Hepatocyte (in vitro differentiated cells): ENCODE results near the gene UHRF2. TPM values are rescaled to one million over a fixed set of nuclear protein-coding genes. Genes with fewer than 3 reads are reported as not detected.

ENCODE experiments used
- DNase-seq: peaks from one replicate; pipeline ENCODE4 v3.0.0-alpha.2; 2016; ENCODE audit warnings: low spot score
- H2AFZ ChIP-seq: fragments of 200-600 bp; sonication (generic); 2 replicates; pipeline ENCODE4 v1.6.0; 2016; ENCODE audit warnings: antibody characterized with exemption, mild to moderate bottlenecking
- H3K27ac ChIP-seq: fragments of 200-600 bp; sonication (generic); 2 replicates; pipeline ENCODE4 v1.5.1; 2016; ENCODE audit warnings: mild to moderate bottlenecking
- H3K27me3 ChIP-seq: fragments of 200-600 bp; sonication (generic); 2 replicates; pipeline ENCODE4 v1.6.1; 2016
- H3K36me3 ChIP-seq: fragments of 200-600 bp; sonication (generic); replicated peaks from 2 replicates; pipeline ENCODE4 v1.5.1; 2016; ENCODE audit warnings: low read depth; ENCODE audit not compliant: insufficient read depth
- H3K4me1 ChIP-seq: fragments of 200-600 bp; sonication (generic); 2 replicates; pipeline ENCODE4 v1.5.1; 2016; ENCODE audit warnings: mild to moderate bottlenecking, moderate library complexity; ENCODE audit not compliant: insufficient read depth
- H3K4me2 ChIP-seq: fragments of 200-600 bp; sonication (generic); 2 replicates; pipeline ENCODE4 v1.6.0; 2016
- H3K4me3 ChIP-seq: fragments of 200-600 bp; sonication (generic); 2 replicates; pipeline ENCODE4 v1.5.1; 2016; ENCODE audit warnings: mild to moderate bottlenecking
- H3K79me2 ChIP-seq: fragments of 200-600 bp; sonication (generic); 2 replicates; pipeline ENCODE4 v1.6.0; 2017; ENCODE audit warnings: mild to moderate bottlenecking
- H3K9me2 ChIP-seq: fragments of 200-600 bp; sonication (generic); replicated peaks from 2 replicates; pipeline ENCODE4 v1.6.0; 2017; ENCODE audit warnings: mild to moderate bottlenecking; ENCODE audit not compliant: insufficient read depth
- H3K9me3 ChIP-seq: fragments of 200-600 bp; sonication (generic); 2 replicates; pipeline ENCODE4 v1.5.1; 2016; ENCODE audit warnings: low read depth, mild to moderate bottlenecking
- H4K20me1 ChIP-seq: fragments of 200-600 bp; sonication (generic); 2 replicates; pipeline ENCODE4 v1.6.0; 2016; ENCODE audit warnings: mild to moderate bottlenecking; ENCODE audit not compliant: insufficient read depth, poor library complexity, severe bottlenecking
- CTCF ChIP-seq: fragments of 200-600 bp; sonication (generic); IDR thresholded peaks from 2 replicates; pipeline ENCODE4 v1.5.1; 2016; ENCODE audit warnings: antibody characterized with exemption, mild to moderate bottlenecking; ENCODE audit not compliant: poor library complexity
- EZH2 ChIP-seq: fragments of 200-600 bp; sonication (generic); IDR thresholded peaks from 2 replicates; pipeline ENCODE4 v1.6.1; 2016; ENCODE audit warnings: antibody characterized with exemption, mild to moderate bottlenecking, borderline replicate concordance
- EZH2phosphoT487 ChIP-seq: fragments of 200-600 bp; sonication (generic); IDR thresholded peaks from one replicate; pipeline ENCODE4 v1.6.1; 2018; ENCODE audit warnings: antibody characterized with exemption, mild to moderate bottlenecking, low read depth, moderate library complexity; ENCODE audit not compliant: unreplicated experiment, severe bottlenecking
- WGBS: methylation state at CpG from one replicate; pipeline ENCODE4 v1.1.6; 2016; ENCODE audit warnings: low lambda C conversion rate; ENCODE audit errors: missing lambda C conversion rate; 5-methylcytosine and 5-hydroxymethylcytosine counted together
- polyA plus RNA-seq: library from polyadenylated mRNA; unstranded; fragments of >200 nt; fragmentation: Nextera tagmentation; extraction: Ambion mirVana; gene quantifications from 2 replicates; pipeline ENCODE4 v1.2.1, GENCODE V29; 2016
- total RNA-seq: library from RNA; depleted of rRNA; stranded (reverse); fragments of >200 nt; gene quantifications from 2 replicates; pipeline ENCODE4 v1.2.3, GENCODE V29; 2014

Gene UHRF2
- total and polyA plus RNA-seq, 2 experiments from 2014 or later = 16.6 to 42.9 TPM

- Histone ChIP-seq H3K9me2 (no peaks in the 10 kb centered on the region), H2AFZ (no peak overlapping the region), H3K27ac (no peak overlapping the region), H3K9me3 (no peaks in the 10 kb centered on the region), H4K20me1 (peaks cover 36% of the 10 kb centered on the region), H3K4me2 (no peak overlapping the region), H3K27me3 (no peaks in the 10 kb centered on the region), H3K4me3 (no peak overlapping the region), H3K36me3 (no peaks in the 10 kb centered on the region), H3K4me1 (no peaks in the 10 kb centered on the region), H3K79me2 (peaks cover 100% of the 10 kb centered on the region)
- no peak for TF ChIP-seq EZH2phosphoT487
- TF ChIP-seq CTCF = no peak
- TF ChIP-seq EZH2 = no peak
- DNase-seq = no peak
- 96% methylated on average over 11 of the region's 11 CpGs for WGBS
Observed at GRCh38 chr9:6428940-6429889, 16.2 kb downstream of the UHRF2 start.

GRCh38 chr9:6431038-6431437 lies 18.0 kb downstream of the UHRF2 start:
- Histone ChIP-seq H2AFZ (no peak overlapping the region), H3K4me1 (no peaks in the 10 kb centered on the region), H3K4me2 (no peak overlapping the region), H3K9me3 (no peaks in the 10 kb centered on the region), H3K9me2 (no peaks in the 10 kb centered on the region), H3K27me3 (no peaks in the 10 kb centered on the region), H4K20me1 (peaks cover 24% of the 10 kb centered on the region), H3K4me3 (no peak overlapping the region), H3K27ac (no peak overlapping the region), H3K79me2 (peaks cover 100% of the 10 kb centered on the region), H3K36me3 (no peaks in the 10 kb centered on the region)
- DNase-seq = no peak
- TF ChIP-seq EZH2 (no peak), EZH2phosphoT487 (no peak), CTCF (no peak)

GRCh38 chr9:6433410-6433809 lies 20.4 kb downstream of the UHRF2 start:
- no peak overlapping the region for H3K27ac ChIP-seq

More at GRCh38 chr9:6433410-6433809, 20.4 kb downstream of the UHRF2 start:
- TF ChIP-seq EZH2phosphoT487 (no peak), EZH2 (no peak), CTCF (no peak)
- Histone ChIP-seq H3K9me2 (no peaks in the 10 kb centered on the region), H3K9me3 (no peaks in the 10 kb centered on the region), H3K4me2 (no peak overlapping the region), H3K4me3 (no peak overlapping the region), H3K36me3 (no peaks in the 10 kb centered on the region), H3K27me3 (no peaks in the 10 kb centered on the region), H3K79me2 (peaks cover 100% of the 10 kb centered on the region), H2AFZ (no peak overlapping the region), H3K4me1 (no peaks in the 10 kb centered on the region), H4K20me1 (peaks cover 23% of the 10 kb centered on the region)
- 92% methylated on average over 2 of the region's 2 CpGs for whole genome bisulfite sequencing
- no peak for DNase-seq
